IPS-15b (cell line): ENCODE results near the gene C16orf89.
A peak's percentile ranks its signal among the peaks of the same experiment; 100 is the strongest.
"Not testable (repeated sequence)": the region's sequence is repeated elsewhere in the genome, so short reads cannot be mapped to it uniquely, and the experiment has no call there.

ENCODE experiments used
- H3K27me3 ChIP-seq: one replicate; pipeline ENCODE4 v1.6.1; 2013; ENCODE audit warnings: low read length; ENCODE audit not compliant: control insufficient read depth, insufficient read depth
- H3K36me3 ChIP-seq: one replicate; pipeline ENCODE4 v1.6.1; 2013; ENCODE audit warnings: low read length; ENCODE audit not compliant: control insufficient read depth, insufficient read depth
- H3K4me1 ChIP-seq: one replicate; pipeline ENCODE4 v1.6.1; 2013; ENCODE audit warnings: mild to moderate bottlenecking, low read length; ENCODE audit not compliant: control insufficient read depth, insufficient read depth
- H3K4me3 ChIP-seq: one replicate; pipeline ENCODE4 v1.5.1; 2013; ENCODE audit warnings: low read depth, low read length
- H3K9ac ChIP-seq: one replicate; pipeline ENCODE4 v1.6.1; 2013; ENCODE audit warnings: low read depth, mild to moderate bottlenecking, low read length
- H3K9me3 ChIP-seq: one replicate; pipeline ENCODE4 v1.6.1; 2013; ENCODE audit warnings: mild to moderate bottlenecking, low read length; ENCODE audit not compliant: control insufficient read depth, insufficient read depth

C16orf89 gene

DNA sequence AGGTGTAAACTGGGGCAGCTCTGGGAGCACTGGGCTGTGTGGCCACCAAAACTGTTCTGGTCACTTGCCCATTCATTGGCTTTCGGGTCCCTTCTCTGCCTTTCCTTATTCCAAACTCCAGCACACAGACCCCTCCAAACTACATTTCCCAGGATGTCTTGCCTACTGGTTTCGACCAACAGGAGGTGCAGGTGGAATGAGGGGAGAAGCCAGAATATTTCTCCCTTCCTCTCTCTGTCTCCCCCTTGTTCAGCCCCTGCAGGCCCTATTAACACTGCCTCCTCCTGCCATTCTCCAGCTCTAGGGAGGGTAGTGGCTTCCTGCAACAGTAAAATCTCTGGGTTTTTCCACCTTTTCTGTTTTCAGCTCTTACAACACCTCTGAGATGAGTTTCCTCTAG, 18.8 kb downstream of the C16orf89 start:
- Histone ChIP-seq H3K4me1 (no peaks in the 10 kb centered on the region), H3K9me3 (no peaks in the 10 kb centered on the region), H3K9ac (no peak overlapping the region), H3K4me3 (no peak overlapping the region), H3K36me3 (no peaks in the 10 kb centered on the region), H3K27me3 (no peaks in the 10 kb centered on the region)

DNA sequence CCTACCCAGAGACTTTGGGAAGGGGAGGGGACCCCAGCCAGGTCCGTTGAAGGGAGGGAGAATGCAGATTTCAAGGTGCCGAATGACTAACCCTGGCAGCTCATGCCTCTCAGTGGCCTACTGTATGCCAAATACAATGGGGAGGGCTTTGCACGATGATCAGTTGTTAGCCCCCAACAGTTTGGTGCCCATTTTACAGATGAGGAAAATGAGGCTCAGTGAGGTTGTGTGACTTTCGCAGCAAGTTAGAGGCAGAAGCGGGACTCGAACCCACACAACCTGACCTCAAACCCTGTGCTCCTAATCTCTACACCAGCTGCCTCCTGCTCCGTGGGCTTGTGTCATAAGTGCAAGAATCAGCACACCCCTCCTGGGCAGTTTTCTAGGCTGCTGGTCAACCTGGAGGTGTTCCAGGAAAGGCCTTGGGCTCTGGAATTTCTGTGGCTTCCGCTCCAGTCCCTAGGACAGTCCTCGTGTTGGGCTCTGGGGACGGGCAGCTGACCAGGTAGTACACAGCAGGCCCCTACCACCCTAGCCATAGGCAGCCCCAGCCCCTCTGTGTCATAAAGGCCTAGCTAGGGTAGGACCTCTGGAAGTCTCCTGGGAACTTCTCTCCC, 20.1 kb downstream of the C16orf89 start:
- H3K4me3 ChIP-seq = no peak overlapping the region
- H3K27me3 ChIP-seq = no peaks in the 10 kb centered on the region
- H3K4me1 ChIP-seq = no peaks in the 10 kb centered on the region
- no peaks in the 10 kb centered on the region for H3K9me3 ChIP-seq
- H3K9ac ChIP-seq = no peak overlapping the region
- H3K36me3 ChIP-seq = no peaks in the 10 kb centered on the region

DNA sequence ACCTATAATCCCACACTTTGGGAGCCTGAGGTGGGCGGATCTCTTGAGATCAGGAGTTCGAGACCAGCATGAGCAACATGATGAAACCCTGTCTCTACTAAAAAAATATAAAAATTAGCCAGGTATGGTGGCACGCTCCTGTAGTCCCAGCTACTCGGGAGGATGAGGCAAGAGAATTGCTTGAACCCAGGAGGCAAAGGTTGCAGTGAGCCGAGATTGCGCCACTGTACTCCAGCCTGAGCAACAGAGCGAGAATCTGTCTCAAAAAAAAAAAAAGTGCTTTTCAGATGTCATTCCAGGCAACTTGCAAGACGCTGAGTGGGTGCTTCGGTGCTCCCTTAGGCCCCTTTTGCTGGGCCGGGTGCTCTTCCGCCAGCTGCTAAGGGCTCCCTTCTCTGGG, 21.2 kb downstream of the C16orf89 start:
- not testable (repeated sequence) for H3K9ac ChIP-seq, H3K27me3 ChIP-seq, H3K36me3 ChIP-seq, H3K4me3 ChIP-seq, H3K9me3 ChIP-seq, H3K4me1 ChIP-seq

DNA sequence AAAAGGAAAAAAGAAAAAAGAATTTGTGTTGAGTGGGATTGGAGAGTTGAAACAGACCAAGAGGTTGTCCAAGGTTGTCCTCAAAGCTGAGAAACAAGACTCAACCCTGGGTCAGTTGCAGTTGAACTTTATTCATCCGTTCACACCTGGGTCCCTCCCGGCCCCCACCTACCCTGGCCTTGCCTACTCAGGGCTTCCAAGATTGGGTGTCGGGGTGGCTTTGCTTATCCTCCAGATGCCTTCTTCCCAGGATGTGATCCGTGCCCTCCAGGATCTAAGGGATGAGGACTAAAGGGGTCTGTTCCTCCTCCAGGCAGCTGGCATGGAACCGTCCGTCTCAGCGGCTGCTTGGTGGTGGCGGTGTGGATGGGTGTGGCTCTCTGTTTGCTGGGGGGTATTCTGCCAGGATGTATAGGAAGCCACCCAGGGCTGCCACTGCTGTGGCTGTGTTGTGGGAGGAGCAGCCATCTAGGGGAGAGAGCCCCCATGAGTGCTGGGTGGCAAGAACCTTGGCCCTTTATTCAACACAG, 21.7 kb downstream of the C16orf89 start:
- Histone ChIP-seq H3K36me3 (no peaks in the 10 kb centered on the region), H3K4me3 (no peak overlapping the region), H3K27me3 (no peaks in the 10 kb centered on the region), H3K4me1 (no peaks in the 10 kb centered on the region), H3K9me3 (no peaks in the 10 kb centered on the region), H3K9ac (no peak overlapping the region)

DNA sequence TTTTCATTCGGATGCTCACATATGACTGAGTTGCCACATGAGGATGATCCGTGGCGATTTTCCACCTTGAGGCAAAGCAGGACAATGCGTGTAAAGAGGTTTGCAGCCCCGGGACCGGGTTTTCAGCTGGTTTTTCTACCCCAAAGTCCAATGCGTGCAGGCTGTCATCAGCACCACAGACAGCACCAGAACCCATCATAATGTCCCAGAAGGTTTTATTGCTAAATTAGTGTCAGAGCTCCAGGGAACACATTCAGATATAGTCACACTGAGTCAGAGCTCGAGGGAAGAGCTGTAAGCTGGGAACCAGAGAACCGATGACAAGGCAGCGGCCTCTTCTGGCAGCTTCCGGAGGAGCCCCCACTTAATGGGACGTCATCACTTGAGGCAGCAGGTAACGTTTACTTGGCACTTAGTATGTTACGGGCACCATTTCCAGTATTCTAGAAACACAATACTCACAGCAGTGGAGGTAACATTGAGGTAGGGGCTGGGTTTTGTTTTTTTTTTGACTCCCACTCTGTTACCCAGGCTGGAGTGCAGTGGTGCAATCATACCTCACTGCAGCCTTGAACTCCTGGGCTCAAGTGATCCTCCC, 23.1 kb downstream of the C16orf89 start:
- H3K4me1 ChIP-seq = no peaks in the 10 kb centered on the region
- H3K27me3 ChIP-seq = no peaks in the 10 kb centered on the region
- H3K36me3 ChIP-seq = no peaks in the 10 kb centered on the region

DNA sequence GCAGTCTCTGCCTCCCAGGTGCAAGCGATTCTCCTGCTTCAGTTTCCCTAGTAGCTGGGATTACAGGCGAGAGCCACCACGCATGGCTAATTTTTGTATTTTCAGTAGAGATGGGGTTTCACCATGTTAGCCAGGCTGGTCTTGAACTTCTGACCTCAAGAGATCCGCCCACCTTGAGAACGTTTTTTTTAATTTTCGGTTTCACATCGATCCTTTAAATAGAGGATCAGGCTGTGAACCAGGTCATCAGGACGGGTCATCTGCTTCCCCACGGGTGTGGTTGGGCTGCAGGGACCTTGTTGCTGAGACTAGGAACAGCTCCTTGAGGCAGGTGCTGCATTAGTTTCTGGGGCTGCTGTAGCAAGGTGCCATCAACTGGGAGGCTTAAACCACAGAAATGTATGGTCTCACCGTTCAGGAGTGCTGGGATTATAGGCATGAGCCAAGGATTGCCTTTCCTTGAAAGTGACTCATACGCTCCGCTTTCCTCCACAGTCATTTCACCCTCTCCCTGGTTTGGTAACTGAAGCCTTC, 24.1 kb downstream of the C16orf89 start:
- Histone ChIP-seq H3K9me3 (no peaks in the 10 kb centered on the region), H3K9ac (no peak overlapping the region), H3K4me1 (peaks cover 5% of the 10 kb centered on the region), H3K36me3 (no peaks in the 10 kb centered on the region), H3K4me3 (no peak overlapping the region), H3K27me3 (no peaks in the 10 kb centered on the region)

More for the DNA sequence above, 23.1 kb downstream of the C16orf89 start:
- no peak overlapping the region for H3K4me3 ChIP-seq
- H3K9ac ChIP-seq = no peak overlapping the region
- no peaks in the 10 kb centered on the region for H3K9me3 ChIP-seq

DNA sequence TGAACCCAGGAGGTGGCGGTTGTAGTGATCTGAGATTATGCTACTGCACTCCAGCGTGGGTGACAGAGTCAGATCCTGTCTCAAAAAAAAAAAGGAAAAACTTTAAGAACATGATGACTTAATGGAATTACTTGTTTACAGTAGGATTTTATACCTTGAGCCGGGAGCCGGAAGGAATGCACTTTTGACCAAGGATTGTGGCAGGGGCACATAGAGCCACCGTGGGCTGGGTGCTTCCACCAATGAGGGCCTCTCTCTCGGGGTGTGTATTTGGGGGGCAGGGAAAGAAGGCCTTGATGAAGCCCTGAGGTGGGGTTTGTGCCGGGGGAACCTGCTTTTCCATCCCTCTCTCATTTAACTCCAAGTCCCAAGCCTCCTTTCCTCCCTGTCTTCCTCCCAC, 25.3 kb downstream of the C16orf89 start:
- H3K4me1 ChIP-seq = peaks cover 7% of the 10 kb centered on the region

DNA sequence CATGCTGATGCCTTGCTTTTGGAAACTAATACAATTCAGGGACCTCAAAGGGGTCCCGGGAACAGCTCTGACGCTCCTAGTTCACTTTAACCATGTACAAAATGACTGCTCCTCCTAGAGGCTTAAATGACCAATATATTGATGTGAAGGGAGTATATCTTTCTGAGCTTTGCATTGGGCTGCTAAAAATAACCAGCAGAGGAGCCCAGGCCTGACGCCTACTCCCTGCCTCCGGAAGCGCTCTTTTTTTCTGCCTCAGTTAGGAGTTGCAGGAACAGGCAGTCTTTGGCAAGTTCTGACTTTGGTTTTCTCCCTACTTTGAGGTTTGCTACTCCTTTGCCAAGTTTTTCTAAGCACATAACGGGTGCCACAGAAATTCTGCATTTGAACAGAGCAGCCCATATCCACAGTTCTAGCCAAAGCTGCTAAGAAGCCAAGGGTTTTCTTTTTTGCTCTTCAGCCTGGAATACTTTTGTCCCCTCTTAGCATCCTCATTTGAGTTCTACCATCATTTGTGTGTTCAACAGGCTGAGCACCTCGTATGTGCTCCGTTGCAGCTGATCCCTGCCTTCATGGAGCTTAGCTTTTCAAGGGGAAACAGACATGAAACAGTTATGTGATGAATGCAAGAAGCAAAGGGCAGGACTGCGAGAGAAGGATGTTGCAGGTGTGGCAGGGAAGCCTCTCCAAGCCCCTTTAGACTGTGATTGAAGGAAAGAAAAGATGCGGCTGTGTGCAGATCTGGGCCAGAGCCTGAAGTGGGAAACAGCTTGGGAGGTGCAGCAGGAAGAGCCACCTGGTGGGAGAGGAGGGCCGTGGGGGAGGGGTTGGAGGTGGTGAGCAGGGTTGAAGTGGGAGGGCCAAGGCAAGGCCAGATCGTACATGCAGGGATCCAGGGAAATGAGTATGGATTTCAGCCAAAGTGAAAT, 29.3 kb downstream of the C16orf89 start:
- H3K27me3 ChIP-seq = peaks cover 6% of the 10 kb centered on the region
- H3K36me3 ChIP-seq = no peaks in the 10 kb centered on the region
- H3K9ac ChIP-seq = peak overlapping the region; percentile 4
- H3K9me3 ChIP-seq = no peaks in the 10 kb centered on the region
- peaks cover 13% of the 10 kb centered on the region for H3K4me1 ChIP-seq
- no peak overlapping the region for H3K4me3 ChIP-seq

More for the DNA sequence above, 25.3 kb downstream of the C16orf89 start:
- Histone ChIP-seq H3K9me3 (no peaks in the 10 kb centered on the region), H3K36me3 (no peaks in the 10 kb centered on the region), H3K9ac (no peak overlapping the region), H3K27me3 (no peaks in the 10 kb centered on the region), H3K4me3 (no peak overlapping the region)

DNA sequence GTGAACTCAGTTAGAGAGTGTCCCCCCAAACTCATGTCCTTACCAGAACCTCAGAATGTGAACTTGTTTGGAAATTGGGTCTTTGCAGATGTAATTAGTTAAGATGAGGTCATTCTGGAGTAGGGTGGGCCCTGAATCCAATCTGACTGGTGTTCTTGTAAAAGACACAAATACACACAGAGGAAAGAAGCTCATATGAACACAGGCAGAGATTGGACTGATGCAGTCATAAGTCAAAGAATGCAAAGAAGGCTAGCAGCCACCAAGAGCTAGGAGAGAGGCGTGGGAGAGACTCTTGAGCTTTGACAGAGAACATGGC, 29.9 kb downstream of the C16orf89 start:
- Histone ChIP-seq H3K4me3 (no peak overlapping the region), H3K27me3 (peaks cover 6% of the 10 kb centered on the region), H3K9ac (no peak overlapping the region)

DNA sequence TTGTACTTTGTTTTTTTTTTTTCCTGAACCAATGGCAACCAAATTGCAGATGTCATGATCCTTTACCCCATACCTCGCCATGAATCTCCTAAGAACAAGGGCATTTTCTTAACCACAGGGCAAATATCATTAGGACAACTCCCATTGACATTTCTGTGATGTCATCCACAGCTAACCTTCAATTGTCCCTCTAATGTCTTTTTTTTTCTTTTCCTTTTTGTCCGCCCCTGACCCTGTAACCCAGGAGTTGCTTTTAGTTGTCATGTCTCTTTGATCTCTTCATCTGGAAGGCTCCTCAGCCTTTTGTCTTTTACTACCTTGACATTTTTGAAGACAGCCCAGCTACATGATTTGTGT, 31.6 kb downstream of the C16orf89 start:
- H3K4me3 ChIP-seq = peak overlapping the region; percentile 76
- peaks cover 13% of the 10 kb centered on the region for H3K4me1 ChIP-seq
- no peaks in the 10 kb centered on the region for H3K36me3 ChIP-seq
- H3K9ac ChIP-seq = peak overlapping the region; percentile 14
- peaks cover 6% of the 10 kb centered on the region for H3K27me3 ChIP-seq
- H3K9me3 ChIP-seq = no peaks in the 10 kb centered on the region

More for the DNA sequence above, 29.9 kb downstream of the C16orf89 start:
- Histone ChIP-seq H3K9me3 (no peaks in the 10 kb centered on the region), H3K36me3 (no peaks in the 10 kb centered on the region), H3K4me1 (peaks cover 13% of the 10 kb centered on the region)

DNA sequence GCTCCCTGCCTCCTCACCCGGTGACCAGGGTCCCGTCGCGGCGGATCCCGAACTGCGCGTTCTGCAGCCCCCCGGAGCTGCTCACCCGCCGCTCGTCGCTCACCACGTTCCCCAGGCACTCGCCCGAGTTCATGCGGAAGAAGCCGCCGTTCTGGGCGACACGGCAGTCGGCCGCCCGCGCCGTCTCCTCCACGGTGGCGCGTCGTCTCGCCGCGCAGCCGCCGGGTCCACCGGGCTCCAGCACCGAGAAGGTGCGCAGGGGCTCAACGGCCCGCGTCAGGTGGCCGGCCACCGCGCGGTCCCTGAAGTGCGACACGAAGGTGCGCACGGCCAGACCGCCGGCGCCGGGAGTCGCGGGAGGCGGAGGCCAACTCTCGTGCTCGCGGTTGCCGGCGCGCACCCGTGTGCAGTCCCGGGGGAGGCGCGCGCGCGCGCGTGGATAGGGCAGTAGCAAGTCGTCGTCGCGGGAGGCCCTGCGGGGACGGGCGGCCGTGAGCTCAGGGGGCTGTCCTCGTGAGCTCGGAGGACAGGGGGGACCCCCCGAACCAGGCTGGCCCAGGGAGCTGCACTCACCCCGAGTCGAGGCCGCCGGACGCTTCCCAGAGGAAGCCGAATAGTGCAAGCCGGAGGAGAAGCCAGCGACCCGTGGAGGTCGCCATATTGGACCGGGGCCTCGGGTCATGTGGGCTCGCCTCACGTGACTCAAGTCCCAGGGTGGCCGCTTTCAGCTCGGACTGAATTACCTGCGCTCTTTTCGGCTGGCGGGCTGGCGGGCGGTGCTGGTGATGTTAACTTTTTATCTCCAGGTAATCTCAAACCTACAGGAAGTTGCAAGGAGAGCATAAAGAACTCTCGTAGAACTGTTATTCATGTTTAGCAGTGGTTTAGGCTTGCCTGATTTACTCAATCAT, 32.2 kb downstream of the C16orf89 start, which contains the start of gene NAGPA:
TSS of gene NAGPA (minus strand) at position 680 of the 911 bp plus-strand sequence. CDS start at position 659, 21 bp downstream.
- no peaks in the 10 kb centered on the region for H3K9me3 ChIP-seq
- peak within 1 kb of the TSS; percentile 76 for H3K4me3 ChIP-seq
- no peaks in the 10 kb centered on the region for H3K36me3 ChIP-seq
- peak within 1 kb of the TSS; percentile 47 for H3K9ac ChIP-seq
- H3K4me1 ChIP-seq = peaks cover 13% of the 10 kb centered on the region
- peaks cover 6% of the 10 kb centered on the region for H3K27me3 ChIP-seq
